ENCODE measurements around the gene CALN1. TPM values are rescaled to one million over a fixed set of nuclear protein-coding genes. Genes with fewer than 3 reads are reported as not detected.

The CALN1 gene
- total and polyA plus RNA-seq, 9 of the 15 experiments (the other 6 are each of a cell fraction or from before 2014, with no cell fraction given): 1.4 to 7.5 (median 3.3) TPM

DNA sequence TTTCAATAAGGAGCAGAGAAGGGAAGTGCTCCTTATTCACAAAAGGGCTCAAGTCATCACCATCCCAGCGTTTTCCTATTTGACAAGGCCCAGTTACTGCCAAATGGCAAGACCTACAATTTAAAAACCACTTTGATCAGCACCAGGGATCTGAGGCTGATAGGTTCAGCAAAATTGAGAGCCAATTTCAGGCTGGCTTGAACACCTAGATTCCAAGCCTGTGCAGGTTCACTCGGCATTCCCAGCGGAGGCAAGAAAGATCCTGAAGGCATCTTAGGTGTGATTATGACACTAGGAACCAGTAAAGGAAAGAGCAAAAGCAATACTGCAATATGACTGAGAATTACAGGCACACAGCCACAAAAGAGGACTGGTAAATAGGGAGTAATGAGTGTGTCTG, 441.4 kb downstream of the CALN1 start:
- Histone ChIP-seq H3K9me3 (replicated peaks; ENCODE audit: control insufficient read depth, insufficient read depth, low read depth, low read length) (no peaks in the 10 kb centered on the region), H3K27me3 (ENCODE audit: control insufficient read depth in 2 of 2, insufficient read depth in 2 of 2, low read length in 2 of 2) (peaks cover 0 to 9% of the 10 kb centered on the region in 2 experiments; a peak in 1 of 5 replicates), H3K9me1 (ENCODE audit: control insufficient read depth, insufficient read depth, low read length) (no peaks in the 10 kb centered on the region), H3K79me2 (ENCODE audit: control insufficient read depth, insufficient read depth, low read length) (no peaks in the 10 kb centered on the region), H2AFZ (ENCODE audit: low read depth, low read length) (no peak overlapping the region), H3K4me1 (replicated peaks in 1 of 2; ENCODE audit: control insufficient read depth in 2 of 2, insufficient read depth in 2 of 2, low read length in 2 of 2) (no peaks in the 10 kb centered on the region), H3K9ac (ENCODE audit: insufficient read depth in 1 of 2, low read depth in 2 of 2, low read length in 2 of 2) (no peak overlapping the region), H3K4me3 (no peak overlapping the region), H3K4me2 (ENCODE audit: insufficient read depth, low read length) (no peak overlapping the region), H3K36me3 (ENCODE audit: control insufficient read depth, insufficient read depth, low read length) (no peaks in the 10 kb centered on the region), H4K20me1 (replicated peaks; ENCODE audit: control insufficient read depth, insufficient read depth, low read length) (no peaks in the 10 kb centered on the region), H3K27ac (ENCODE audit: extremely low read depth, low read depth, low read length) (no peak overlapping the region)
- CTCF ChIA-PET (ENCODE audit: low intra/inter-chr PET ratio): no interaction called here
- intact Hi-C loops (cut with micrococcal nuclease): no loop called here
- POLR2A ChIA-PET: no interaction called here
- DNase-seq (ENCODE audit: extremely low read depth in 1 of 4, low spot score in 3 of 4) (no peak), FAIRE-seq (no peak), ATAC-seq (no peak)
- BruUV-seq (replicated peaks): no TSS peak
- 6% methylated on average over 3 of the region's 3 CpGs for WGBS (ENCODE audit: insufficient coverage, low coverage, missing lambda C conversion rate)
- in situ Hi-C loops (cut with MboI): no loop called here
- TF ChIP-seq BDP1 (IDR thresholded peaks at IDR 0.05; ENCODE audit: insufficient read depth, insufficient read length): no peak
- TF ChIP-seq SNRNP70 (optimal IDR thresholded peaks at IDR 0.05; ENCODE audit: low read depth, low read length): no peak
- TF ChIP-seq THAP7 (CRISPR knock-in tag; IDR thresholded peaks at IDR 0.05): no peak
- TF ChIP-seq ZNF785 (CRISPR knock-in tag; IDR thresholded peaks at IDR 0.05): no peak
- TF ChIP-seq TOE1 (IDR thresholded peaks at IDR 0.05; ENCODE audit: borderline replicate concordance): no peak
- TF ChIP-seq TOE1 (CRISPR knock-in tag; IDR thresholded peaks at IDR 0.05; ENCODE audit: borderline replicate concordance, low read depth): no peak
- TF ChIP-seq, protein P1, sequence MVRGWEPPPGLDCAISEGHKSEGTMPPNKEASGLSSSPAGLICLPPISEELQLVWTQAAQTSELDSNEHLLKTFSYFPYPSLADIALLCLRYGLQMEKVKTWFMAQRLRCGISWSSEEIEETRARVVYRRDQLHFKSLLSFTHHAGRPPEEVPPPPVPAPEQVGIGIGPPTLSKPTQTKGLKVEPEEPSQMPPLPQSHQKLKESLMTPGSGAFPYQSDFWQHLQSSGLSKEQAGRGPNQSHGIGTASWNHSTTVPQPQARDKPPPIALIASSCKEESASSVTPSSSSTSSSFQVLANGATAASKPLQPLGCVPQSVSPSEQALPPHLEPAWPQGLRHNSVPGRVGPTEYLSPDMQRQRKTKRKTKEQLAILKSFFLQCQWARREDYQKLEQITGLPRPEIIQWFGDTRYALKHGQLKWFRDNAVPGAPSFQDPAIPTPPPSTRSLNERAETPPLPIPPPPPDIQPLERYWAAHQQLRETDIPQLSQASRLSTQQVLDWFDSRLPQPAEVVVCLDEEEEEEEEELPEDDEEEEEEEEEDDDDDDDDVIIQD (CRISPR knock-in tag; IDR thresholded peaks at IDR 0.05): no peak
- no peak for TF ChIP-seq PCBP1 (IDR thresholded peaks at IDR 0.05; ENCODE audit: low read depth, low read length, poor library complexity, severe bottlenecking)
- TF ChIP-seq POLR2H (tag; IDR thresholded peaks at IDR 0.05; ENCODE audit: low read depth): no peak
- TF ChIP-seq ZNF124 (CRISPR knock-in tag; IDR thresholded peaks at IDR 0.05): no peak
- TF ChIP-seq, protein P2, sequence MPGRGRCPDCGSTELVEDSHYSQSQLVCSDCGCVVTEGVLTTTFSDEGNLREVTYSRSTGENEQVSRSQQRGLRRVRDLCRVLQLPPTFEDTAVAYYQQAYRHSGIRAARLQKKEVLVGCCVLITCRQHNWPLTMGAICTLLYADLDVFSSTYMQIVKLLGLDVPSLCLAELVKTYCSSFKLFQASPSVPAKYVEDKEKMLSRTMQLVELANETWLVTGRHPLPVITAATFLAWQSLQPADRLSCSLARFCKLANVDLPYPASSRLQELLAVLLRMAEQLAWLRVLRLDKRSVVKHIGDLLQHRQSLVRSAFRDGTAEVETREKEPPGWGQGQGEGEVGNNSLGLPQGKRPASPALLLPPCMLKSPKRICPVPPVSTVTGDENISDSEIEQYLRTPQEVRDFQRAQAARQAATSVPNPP (IDR thresholded peaks at IDR 0.05; ENCODE audit: borderline replicate concordance, insufficient read depth, insufficient read length): no peak
- no peak for TF ChIP-seq ZBTB1 (CRISPR knock-in tag; IDR thresholded peaks at IDR 0.05; ENCODE audit: borderline replicate concordance, low read depth)
- no peak for TF ChIP-seq PRMT5 (CRISPR knock-in tag; IDR thresholded peaks at IDR 0.05)
- TF ChIP-seq, protein P3, sequence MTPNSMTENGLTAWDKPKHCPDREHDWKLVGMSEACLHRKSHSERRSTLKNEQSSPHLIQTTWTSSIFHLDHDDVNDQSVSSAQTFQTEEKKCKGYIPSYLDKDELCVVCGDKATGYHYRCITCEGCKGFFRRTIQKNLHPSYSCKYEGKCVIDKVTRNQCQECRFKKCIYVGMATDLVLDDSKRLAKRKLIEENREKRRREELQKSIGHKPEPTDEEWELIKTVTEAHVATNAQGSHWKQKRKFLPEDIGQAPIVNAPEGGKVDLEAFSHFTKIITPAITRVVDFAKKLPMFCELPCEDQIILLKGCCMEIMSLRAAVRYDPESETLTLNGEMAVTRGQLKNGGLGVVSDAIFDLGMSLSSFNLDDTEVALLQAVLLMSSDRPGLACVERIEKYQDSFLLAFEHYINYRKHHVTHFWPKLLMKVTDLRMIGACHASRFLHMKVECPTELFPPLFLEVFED (CRISPR knock-in tag; conservative IDR thresholded peaks at IDR 0.05): no peak
- TF ChIP-seq POLR3A (IDR thresholded peaks at IDR 0.05; ENCODE audit: borderline replicate concordance, extremely low read depth, insufficient read depth, insufficient read length): no peak
- TF ChIP-seq E2F3 (CRISPR knock-in tag; IDR thresholded peaks at IDR 0.05): no peak
- TF ChIP-seq PREB (CRISPR knock-in tag; IDR thresholded peaks at IDR 0.05): no peak
- TF ChIP-seq TBL1XR1 (IDR thresholded peaks at IDR 0.05; ENCODE audit: low read length in 2 of 2): no peak
- TF ChIP-seq ZKSCAN3 (CRISPR knock-in tag; IDR thresholded peaks at IDR 0.05): no peak
